ENCODE measurements around the gene ACVRL1.

ACVRL1 gene

DNA sequence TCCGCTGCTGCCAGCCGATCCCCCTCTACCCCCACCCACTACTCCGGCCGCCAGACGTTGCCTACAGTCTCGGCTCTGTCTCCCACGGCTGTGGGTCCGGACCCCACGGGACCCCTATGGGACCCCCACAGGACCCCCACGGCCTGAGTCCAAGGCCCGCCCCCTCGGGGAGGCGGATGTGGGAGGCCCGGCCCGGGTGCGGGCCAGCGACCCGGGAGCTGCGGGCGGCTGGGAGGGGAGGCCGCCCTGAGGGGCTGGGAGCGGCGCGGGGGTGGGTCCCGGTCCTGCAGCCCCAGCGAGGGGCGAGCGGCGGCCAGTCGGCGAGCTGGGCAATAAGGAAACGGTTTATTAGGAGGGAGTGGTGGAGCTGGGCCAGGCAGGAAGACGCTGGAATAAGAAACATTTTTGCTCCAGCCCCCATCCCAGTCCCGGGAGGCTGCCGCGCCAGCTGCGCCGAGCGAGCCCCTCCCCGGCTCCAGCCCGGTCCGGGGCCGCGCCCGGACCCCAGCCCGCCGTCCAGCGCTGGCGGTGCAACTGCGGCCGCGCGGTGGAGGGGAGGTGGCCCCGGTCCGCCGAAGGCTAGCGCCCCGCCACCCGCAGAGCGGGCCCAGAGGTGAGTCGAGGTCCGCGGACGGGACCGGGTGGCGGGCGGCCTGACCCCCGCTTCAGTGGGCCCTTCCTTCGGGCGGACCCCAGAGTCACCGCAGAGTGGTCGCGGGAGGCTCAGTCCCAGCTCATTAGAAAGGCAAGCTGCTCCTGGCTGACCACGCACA is at the start of gene ACVRL1:
Gene ACVRL1, plus strand, starts transcription at position 422 of the 773 bp plus-strand sequence. CDS start 4,971 bp downstream, outside the sequence.
- DNase-seq (ENCODE audit: extremely low spot score) = no peak
- CTCF ChIA-PET = no interaction called here
- POLR2A ChIA-PET = no interaction called here
- no peak for TF ChIP-seq TARDBP (IDR thresholded peaks at IDR 0.05)
- TF ChIP-seq BHLHE40 (IDR thresholded peaks at IDR 0.05; ENCODE audit: borderline replicate concordance) = no peak
- no peak for TF ChIP-seq ELF4 (IDR thresholded peaks at IDR 0.05)
- no peak for TF ChIP-seq FOXA1 (IDR thresholded peaks at IDR 0.05)
- TF ChIP-seq ZNF384 (IDR thresholded peaks at IDR 0.05) = no peak
- no peak for TF ChIP-seq LEF1 (IDR thresholded peaks at IDR 0.05; ENCODE audit: borderline replicate concordance)
- no peak for TF ChIP-seq ARNT (IDR thresholded peaks at IDR 0.05)
- no peak for TF ChIP-seq SP1 (IDR thresholded peaks at IDR 0.05)
- TF ChIP-seq FOXK2 (IDR thresholded peaks at IDR 0.05) = no peak
- TF ChIP-seq, protein P1, sequence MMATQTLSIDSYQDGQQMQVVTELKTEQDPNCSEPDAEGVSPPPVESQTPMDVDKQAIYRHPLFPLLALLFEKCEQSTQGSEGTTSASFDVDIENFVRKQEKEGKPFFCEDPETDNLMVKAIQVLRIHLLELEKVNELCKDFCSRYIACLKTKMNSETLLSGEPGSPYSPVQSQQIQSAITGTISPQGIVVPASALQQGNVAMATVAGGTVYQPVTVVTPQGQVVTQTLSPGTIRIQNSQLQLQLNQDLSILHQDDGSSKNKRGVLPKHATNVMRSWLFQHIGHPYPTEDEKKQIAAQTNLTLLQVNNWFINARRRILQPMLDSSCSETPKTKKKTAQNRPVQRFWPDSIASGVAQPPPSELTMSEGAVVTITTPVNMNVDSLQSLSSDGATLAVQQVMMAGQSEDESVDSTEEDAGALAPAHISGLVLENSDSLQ (IDR thresholded peaks at IDR 0.05) = no peak

DNA sequence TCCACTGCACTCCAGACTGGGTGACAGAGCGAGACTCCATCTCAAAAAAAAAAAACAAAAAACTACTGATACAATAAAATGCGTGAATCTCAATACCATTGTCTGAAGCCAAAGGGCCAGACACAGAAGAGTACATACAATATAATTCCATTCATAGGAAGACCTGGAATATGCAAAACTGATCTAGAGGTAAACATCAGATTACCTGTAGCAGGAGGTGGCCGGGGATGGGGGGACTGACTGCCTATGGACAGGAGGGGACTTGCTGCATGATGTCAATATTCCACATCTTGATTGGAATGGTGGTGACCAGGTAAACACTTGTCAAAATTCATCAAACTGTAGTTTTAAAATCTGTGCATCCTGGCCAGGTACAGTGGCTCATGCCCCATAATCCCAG is 46.3 kb upstream of the ACVRL1 start:
- DNase-seq (ENCODE audit: extremely low spot score) = no peak
- ChIA-PET POLR2A (no interaction called here), CTCF (no interaction called here)
- TF ChIP-seq SP1 (IDR thresholded peaks at IDR 0.05) = no peak
- TF ChIP-seq LEF1 (IDR thresholded peaks at IDR 0.05; ENCODE audit: borderline replicate concordance) = no peak

DNA sequence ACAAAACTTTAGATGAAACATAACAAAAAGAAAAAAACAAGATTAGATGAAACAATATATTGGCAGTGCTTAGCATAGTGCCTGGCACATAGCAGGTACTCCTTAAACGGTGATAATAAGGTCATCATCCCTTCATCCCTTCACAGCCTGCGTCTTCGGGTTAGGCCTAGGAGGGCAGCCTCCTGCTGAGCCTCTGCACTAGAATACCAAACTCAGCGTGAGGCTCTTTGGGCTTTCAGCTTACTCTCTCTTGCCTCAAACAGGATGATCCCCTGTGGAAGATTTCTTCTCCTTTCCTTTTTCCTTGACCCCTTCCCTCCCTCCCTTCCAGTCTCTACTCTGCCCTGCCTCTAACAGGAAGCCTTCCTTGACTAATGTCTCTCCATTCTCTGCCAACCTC is 44.4 kb upstream of the ACVRL1 start:
- POLR2A ChIA-PET = interaction anchor here (1.0 kb wide), 1 partner anchor 39 kb away, joined by 4 read pairs; no protein-coding TSS in a partner anchor
- CTCF ChIA-PET = interaction anchor here (0.5 to 1.4 kb wide), 3 partner anchors 12 to 329 kb away, joined by 3 to 4 read pairs (median 3); no protein-coding TSS in a partner anchor
- no peak for TF ChIP-seq TARDBP (IDR thresholded peaks at IDR 0.05)
- no peak for TF ChIP-seq FOXM1 (IDR thresholded peaks at IDR 0.05; ENCODE audit: borderline replicate concordance)
- TF ChIP-seq CTBP1 (IDR thresholded peaks at IDR 0.05; ENCODE audit: borderline replicate concordance) = no peak
- no peak for TF ChIP-seq ZNF384 (IDR thresholded peaks at IDR 0.05)
- TF ChIP-seq ARNT (IDR thresholded peaks at IDR 0.05) = no peak
- TF ChIP-seq, protein P1 (IDR thresholded peaks at IDR 0.05) = no peak
- no peak for DNase-seq (ENCODE audit: extremely low spot score)

DNA sequence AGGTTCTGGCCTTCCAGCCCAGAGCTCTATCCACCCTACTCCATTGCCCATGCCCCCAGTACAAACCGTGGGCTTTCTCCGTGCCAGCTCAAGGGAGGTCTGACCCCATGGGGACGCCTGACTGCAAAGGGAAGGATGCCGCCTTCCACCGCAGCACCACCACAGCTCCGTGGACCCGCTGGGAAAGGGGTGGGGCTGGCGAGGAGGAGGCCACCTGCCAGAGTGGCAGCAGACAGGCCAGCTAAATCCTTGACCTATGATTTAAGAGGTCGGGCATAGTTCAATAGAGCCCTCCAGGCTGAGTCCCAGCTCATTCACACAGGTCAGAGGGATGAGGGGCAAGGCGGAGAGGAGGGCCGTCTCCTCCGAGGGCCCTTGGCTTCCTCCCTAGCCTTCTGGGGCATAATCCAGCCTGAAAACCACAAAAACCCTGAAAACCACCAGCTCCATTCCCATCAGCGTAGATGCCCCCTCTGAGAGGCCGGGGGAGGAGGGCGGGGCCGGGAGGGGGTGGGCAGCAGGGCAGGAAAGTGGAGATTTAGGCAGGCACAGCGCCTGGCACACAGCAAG is 43.9 kb upstream of the ACVRL1 start:
- ChIA-PET CTCF (interaction anchor here (1.1 to 1.4 kb wide), 2 partner anchors 12 to 13 kb away, joined by 3 to 4 read pairs; no protein-coding TSS in a partner anchor), POLR2A (interaction anchor here (1.0 kb wide), 1 partner anchor 39 kb away, joined by 4 read pairs; no protein-coding TSS in a partner anchor)
- TF ChIP-seq FOXM1 (IDR thresholded peaks at IDR 0.05; ENCODE audit: borderline replicate concordance) (no peak), HDGF (IDR thresholded peaks at IDR 0.05; ENCODE audit: borderline replicate concordance) (no peak), LEF1 (IDR thresholded peaks at IDR 0.05; ENCODE audit: borderline replicate concordance) (no peak), L3MBTL2 (conservative IDR thresholded peaks at IDR 0.05) (no peak)
- DNase-seq (ENCODE audit: extremely low spot score) = no peak

DNA sequence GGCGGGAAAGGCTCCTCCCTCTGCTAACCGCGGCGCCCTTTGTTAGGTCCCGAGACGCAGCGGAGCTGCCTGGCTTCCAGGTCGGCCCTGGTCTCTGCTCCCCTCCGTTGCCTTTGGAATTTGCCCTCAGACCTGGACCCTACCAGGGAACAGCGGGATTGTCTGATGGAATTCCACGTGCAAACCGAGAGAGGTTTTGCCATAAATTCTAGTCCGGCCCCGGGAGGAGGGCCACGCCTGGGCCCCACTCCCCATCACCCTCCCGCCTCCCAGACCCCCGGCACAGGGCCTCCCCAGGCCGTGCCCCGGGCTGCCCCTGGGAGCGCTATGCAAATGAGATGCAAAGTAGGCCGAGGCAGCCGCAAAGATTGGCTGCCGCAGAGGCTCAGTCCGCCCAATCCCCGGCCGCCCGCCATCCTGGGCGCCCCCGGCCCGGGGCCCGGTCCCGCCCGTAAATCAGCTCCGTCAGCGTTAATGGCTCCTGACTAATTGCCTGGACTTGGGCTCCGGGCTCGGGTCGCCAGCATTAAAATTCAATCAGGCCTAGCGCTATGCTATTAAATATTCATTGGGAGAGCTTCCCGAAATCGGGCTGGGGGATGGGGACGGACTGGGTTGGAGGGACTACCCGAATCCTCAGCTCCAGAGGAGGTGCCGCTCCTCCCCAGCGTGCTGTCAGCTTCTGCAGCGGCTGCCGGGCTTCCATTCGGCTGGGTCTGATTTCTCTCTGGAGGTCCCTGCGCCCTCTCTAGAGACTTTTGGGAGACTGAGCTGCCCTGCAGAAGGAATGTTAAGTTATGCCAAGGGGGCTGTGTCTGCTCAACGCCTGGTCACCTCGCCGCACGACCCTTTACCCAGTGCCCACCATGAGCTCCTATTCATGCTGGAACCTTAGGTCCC is 43.1 kb upstream of the ACVRL1 start:
- DNase-seq (ENCODE audit: extremely low spot score) = no peak
- CTCF ChIA-PET = interaction anchor here (1.4 kb wide), 1 partner anchor 11 kb away, joined by 4 read pairs; no protein-coding TSS in a partner anchor
- POLR2A ChIA-PET = no interaction called here
- TF ChIP-seq ARNT (IDR thresholded peaks at IDR 0.05) (no peak), SUZ12 (IDR thresholded peaks at IDR 0.05) (no peak), FOXM1 (IDR thresholded peaks at IDR 0.05; ENCODE audit: borderline replicate concordance) (no peak), BHLHE40 (IDR thresholded peaks at IDR 0.05; ENCODE audit: borderline replicate concordance) (no peak), SP1 (IDR thresholded peaks at IDR 0.05) (no peak), ZNF384 (IDR thresholded peaks at IDR 0.05) (no peak), NFRKB (IDR thresholded peaks at IDR 0.05) (no peak), FOXK2 (IDR thresholded peaks at IDR 0.05) (no peak), LEF1 (IDR thresholded peaks at IDR 0.05; ENCODE audit: borderline replicate concordance) (no peak), FOXA1 (IDR thresholded peaks at IDR 0.05) (no peak), HDGF (IDR thresholded peaks at IDR 0.05; ENCODE audit: borderline replicate concordance) (no peak), ELF4 (IDR thresholded peaks at IDR 0.05) (no peak)
- TF ChIP-seq, protein P1 (IDR thresholded peaks at IDR 0.05) = no peak

Measured in HEK293T (cell line).